Kidney glomerular epithelial cell (primary cell): ENCODE data around the gene ZNF93.
"Not testable (repeated sequence)": the region's sequence is repeated elsewhere in the genome, so short reads cannot be mapped to it uniquely, and the experiment has no call there.

Experiments used
- DNase-seq: peaks from one replicate; lab custom pipeline; 2025; lab: John Stamatoyannopoulos, UW

ZNF93 gene

DNA sequence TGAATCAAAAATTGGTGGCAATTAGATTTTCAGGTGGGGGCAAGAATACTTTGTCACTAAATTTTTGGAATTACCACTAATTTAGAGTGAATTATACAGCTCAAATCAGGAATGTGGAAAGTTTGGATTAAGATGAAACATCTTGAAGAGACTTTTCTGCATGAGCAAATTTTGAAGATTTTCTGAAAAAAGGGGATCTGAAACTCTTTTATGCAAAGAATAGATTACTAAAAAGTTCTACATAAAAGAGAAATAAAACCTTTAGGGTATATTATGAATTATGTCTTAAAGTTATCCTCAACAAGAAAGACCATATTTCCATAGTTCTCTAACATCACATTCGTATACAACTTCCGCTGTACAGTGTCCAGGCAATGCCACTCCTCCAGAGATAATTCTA is 36.7 kb downstream of the ZNF93 start:
- no peak for DNase-seq

DNA sequence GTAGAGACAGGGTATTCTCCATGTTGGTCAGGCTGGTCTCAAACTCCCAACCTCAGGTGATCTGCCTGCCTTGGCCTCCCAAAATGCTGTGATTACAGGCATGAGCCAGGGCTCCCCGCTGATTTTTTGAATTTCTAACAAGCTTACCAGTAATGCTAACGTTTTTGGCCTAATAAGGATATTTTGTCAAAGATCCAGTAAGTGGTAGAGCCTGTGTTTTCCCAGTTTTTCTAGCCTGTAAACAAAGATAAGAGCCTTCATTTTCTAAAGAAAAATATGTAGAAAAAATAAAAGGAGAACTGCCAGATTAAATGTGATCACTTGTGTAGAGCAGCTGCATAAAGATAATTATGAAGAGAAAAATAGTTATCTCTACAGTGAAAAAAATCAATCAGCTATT is 37.7 kb downstream of the ZNF93 start:
- no peak for DNase-seq

DNA sequence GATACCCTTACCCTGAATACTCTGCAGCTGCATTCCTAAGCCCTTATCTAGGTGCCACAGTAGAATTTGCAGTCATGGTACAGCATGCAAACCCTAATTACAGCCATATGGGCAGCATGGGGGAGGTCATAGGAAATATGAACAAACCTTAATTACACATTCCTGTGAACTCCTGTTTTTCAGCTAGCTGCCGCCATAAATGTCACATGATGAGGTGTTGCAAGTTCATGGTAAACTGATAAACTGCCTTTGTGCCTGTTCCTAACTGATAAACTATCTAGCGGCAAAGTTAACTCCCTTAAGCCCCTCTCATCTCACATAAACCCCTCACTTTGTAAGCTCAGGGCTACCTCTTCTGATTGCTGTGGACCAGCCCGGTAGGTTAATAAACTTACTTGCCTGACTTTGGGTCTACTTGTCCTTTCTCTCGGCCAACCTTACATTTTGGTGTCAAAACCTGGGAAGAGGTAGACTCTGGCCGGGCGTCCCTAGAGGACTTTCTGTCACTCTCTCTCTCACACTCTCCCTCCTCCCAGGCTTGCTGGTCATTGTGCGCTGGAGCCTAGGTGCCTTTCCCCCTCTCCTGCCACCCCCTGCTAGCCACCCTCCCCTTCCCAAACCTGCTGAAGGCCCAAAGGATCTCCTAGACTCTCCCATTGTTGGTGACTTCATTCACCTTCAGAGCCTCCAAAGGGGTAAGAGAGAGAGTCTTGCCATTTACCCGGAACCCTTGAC is 43.3 kb downstream of the ZNF93 start:
- no peak for DNase-seq

DNA sequence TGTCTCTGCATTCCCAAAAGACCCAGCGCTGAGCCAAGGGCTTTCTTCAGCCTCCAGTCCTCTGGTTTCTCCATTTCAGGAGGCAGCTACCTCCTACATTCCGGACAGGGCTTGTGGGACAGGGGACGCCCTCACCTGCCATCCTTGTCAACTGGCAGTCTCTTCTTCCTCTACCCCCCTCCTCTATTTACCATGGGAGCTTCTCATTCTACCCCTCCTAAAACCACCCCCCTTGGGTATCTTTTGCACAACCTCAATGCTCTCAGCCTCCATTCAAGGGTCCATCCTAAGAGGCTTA is 43.8 kb downstream of the ZNF93 start:
- DNase-seq, result no peak

DNA sequence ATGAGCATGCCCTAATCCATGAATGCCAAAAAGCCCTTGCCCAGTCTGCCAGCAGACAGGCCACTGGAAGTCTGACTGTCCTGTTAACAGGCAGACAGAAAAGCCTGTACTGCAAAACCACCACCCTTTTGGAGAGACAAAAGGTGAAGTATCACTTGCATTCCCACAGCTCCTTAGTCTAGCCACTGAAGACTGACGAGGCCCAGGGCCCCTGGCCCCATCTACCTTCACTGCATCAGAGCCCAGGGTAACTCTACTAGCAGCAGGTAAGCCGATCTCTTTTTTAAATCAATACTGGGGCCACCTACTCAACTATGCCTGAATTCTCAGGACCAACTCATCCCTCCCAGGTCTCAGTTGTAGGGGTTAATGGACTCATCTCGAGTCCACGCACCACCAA is 45.5 kb downstream of the ZNF93 start:
- DNase-seq, result no peak

DNA sequence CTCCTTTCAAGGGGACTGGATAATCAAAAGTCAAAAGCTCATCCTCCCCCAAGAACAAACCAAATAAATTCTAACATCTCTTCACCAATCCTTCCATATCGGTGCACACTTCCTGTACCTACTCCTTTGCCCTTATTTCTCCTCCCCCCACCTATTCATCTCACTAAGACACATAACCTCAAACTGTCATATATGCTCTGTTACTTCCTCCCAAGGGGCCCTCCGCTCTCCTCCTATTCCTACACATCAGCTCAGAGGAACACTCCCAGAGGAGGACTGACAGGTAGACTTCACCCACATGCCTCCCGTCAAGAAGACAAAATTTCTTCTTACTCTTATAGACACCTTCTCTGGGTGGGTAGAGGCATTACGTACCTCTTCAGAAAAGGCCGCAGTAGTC is 48.1 kb downstream of the ZNF93 start:
- no peak for DNase-seq

DNA sequence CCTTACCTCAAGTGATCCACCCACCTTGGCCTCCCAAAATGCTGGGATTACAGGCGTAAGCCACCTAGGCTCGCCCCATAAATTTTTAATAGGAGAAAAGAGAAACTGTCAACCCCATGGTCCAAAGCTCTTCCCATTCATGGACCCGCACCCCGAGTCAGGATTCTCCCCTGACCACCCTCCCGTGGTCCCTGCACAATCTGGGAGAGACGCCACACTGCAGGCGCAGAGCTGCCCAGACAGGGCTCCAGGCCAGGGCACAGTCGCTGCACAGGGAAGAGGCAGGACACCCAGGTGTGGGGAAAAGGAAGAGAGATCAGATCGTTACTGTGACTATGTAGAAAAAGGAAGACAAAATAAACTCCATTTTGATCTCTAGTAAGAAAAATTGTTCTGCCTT is 54.5 kb downstream of the ZNF93 start:
- no peak for DNase-seq

DNA sequence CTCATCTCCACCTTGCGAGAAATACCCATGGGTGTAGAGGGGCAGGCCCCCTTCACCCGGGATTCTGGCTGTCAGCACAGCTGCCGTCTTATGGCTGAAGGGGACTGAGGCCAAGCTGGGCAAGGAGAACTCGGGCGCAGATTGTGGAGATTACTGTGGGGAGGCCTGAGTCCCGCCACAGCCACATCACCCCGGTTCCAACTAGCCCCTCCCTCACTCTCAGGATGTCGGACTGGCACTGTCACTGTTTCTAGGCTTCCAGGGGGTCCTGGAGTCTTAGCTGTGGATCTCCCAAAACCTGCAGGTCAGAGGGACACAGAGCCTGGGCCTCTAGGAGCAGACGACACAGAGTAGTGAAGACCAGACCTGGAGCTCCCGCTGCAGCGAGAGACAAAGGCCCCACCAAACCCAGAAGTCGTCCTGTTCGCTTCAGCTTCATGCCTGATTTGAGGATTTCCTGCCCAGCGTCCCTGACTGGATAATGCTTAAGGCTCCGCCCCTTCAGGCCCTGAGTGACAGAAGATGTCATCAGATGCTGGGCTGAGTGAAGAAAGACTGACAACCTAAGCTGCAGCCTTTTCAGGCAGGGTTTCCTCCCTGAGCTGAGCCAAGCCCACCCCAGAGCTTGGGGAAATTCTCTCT is 55.8 kb downstream of the ZNF93 start:
- no peak for DNase-seq

DNA sequence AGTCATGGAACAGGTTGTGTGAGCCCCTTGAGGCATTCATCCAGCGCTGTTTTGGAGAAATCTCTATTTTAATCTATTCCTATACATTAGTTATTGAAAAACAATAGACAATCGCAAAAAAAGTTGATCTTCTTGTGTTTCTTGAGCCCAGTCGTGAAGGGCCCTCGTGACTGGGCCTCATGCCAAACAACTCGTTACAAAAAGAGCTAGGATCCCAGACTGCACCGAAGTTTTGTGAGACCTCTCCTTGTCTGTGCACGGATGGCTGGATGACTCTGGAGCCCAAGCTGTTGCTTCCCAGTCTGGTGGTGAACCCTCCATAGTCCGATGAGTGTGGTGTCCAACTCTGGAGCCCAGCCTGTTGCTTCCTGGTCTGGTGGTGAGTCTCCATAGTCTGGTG is 57.0 kb downstream of the ZNF93 start:
- DNase-seq, result not testable (repeated sequence)

DNA sequence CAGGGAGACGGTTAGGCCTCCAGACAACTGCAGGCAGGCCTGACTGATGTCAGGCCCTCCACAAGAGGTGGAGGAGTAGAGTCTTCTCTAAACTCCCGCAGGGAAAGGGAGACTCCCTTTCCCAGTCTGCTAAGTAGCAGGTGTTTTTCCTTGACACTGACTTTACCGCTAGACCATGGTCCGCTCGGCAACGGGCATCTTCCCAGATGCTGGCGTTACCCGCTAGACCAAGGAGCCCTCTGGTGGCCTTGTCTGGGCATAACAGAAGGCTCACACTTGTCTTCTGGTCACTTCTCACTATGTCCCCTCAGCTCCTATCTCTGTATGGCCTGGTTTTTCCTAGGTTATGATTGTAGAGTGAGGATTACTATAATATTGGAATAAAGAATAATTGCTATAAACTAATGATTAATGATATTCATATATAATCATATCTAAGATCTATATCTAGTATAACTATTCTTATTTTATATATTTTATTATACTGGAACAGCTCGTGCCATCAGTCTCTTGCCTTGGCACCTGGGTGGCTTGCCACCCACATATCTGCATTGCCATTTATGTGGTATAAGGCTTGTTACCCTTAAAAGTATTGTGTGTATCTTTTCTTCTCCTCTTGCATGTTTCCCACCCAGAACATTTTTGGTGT is 58.5 kb downstream of the ZNF93 start:
- not testable (repeated sequence) for DNase-seq

DNA sequence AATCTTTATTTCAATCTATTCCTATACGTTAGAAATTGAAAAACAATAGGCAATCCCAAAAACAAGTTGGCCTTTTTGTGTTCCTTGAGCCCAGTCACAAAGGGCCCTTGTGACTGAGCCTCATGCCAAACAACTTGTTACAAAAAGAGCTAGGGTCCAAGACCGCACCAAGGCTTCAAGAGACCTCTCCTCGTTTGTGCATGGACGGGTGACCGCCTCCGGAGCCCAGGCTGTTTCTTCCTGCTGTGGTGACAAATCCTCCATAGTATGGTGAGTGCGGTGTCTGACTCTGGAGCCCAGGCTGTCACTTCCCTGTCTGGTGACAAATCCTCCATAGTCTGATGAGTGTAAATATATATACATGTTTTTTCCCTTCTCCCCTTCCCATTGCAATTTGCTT is 63.7 kb downstream of the ZNF93 start:
- DNase-seq, result no peak

DNA sequence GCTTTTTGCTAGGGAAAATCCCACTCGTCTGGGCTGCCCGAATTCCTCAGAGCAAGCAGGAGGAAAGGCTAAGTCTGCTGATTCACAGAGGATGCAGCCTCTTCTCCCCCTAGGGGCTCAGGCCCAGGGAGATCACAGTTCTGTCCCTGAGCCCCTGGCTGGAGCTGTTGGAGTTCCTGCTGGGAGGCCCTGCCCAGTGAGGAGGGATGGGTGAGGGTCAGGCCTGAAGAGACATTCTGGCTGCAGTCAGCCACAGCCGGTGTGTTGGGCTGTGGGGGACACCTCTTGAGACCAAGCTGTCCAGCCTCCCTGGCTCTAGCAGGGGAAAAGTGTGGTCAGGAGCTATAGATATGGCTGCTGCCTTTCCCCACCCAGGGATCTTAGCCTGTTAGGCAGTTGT is 65.4 kb downstream of the ZNF93 start:
- not testable (repeated sequence) for DNase-seq

DNA sequence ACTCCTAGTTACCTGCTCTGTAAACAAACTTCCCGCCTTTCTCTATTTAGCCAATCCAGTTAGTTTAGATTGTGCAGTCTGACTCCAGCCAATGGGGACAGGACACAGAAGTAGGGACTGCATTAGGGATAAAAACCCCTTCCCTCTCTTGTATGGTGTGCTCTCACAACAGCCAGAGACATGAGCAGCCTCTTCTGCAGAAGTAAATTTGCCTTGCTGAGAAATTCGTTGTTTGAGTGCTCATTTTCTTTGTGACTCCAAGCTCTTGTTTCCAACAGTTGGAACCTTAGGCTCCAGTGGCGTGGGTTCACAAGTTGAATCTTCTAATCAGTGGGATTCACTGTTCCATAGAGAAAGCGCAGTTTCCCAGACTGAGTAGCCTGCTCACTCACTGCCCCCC is 66.1 kb downstream of the ZNF93 start:
- no peak for DNase-seq
